ENCODE data around the gene ATP13A3. TPM values are rescaled to one million over a fixed set of nuclear protein-coding genes. Genes with fewer than 3 reads are reported as not detected.

ATP13A3 gene
- total and polyA plus RNA-seq, 9 of the 15 experiments (the other 6 are each of a cell fraction or from before 2014, with no cell fraction given): 16.6 to 135 (median 86.6) TPM

GRCh38 chr3:194443901-194444300, 42.9 kb downstream of the ATP13A3 start:
- intact Hi-C loops (cut with micrococcal nuclease): no loop called here
- WGBS (ENCODE audit: insufficient coverage, low coverage, missing lambda C conversion rate): 100% methylated on average over 2 of the region's 2 CpGs
- BruUV-seq (replicated peaks): no TSS peak
- Histone ChIP-seq H3K79me2 (ENCODE audit: control insufficient read depth, insufficient read depth, low read length) (no peaks in the 10 kb centered on the region), H3K27me3 (ENCODE audit: control insufficient read depth in 2 of 2, insufficient read depth in 2 of 2, low read length in 2 of 2) (no peaks in the 10 kb centered on the region), H3K9ac (ENCODE audit: insufficient read depth in 1 of 2, low read depth in 2 of 2, low read length in 2 of 2) (no peak overlapping the region), H3K9me3 (replicated peaks; ENCODE audit: control insufficient read depth, insufficient read depth, low read depth, low read length) (no peaks in the 10 kb centered on the region), H3K4me2 (ENCODE audit: insufficient read depth, low read length) (no peak overlapping the region), H3K4me3 (no peak overlapping the region), H3K4me1 (replicated peaks in 1 of 2; ENCODE audit: control insufficient read depth in 2 of 2, insufficient read depth in 2 of 2, low read length in 2 of 2) (no peaks in the 10 kb centered on the region; a peak in 1 of 5 replicates), H3K9me1 (ENCODE audit: control insufficient read depth, insufficient read depth, low read length) (no peaks in the 10 kb centered on the region), H2AFZ (ENCODE audit: low read depth, low read length) (no peak overlapping the region), H4K20me1 (replicated peaks; ENCODE audit: control insufficient read depth, insufficient read depth, low read length) (no peaks in the 10 kb centered on the region), H3K27ac (ENCODE audit: extremely low read depth, low read depth, low read length) (no peak overlapping the region), H3K36me3 (ENCODE audit: control insufficient read depth, insufficient read depth, low read length) (peaks cover 91% of the 10 kb centered on the region)
- no peak for TF ChIP-seq HNRNPK (IDR thresholded peaks at IDR 0.05; ENCODE audit: low read depth, low read length, poor library complexity, severe bottlenecking)
- TF ChIP-seq ZNF639 (CRISPR knock-in tag; conservative IDR thresholded peaks at IDR 0.05 in 1 of 2, IDR thresholded peaks at IDR 0.05 in 1 of 2): no peak
- TF ChIP-seq ZNF212 (CRISPR knock-in tag; IDR thresholded peaks at IDR 0.05): no peak
- TF ChIP-seq TCFL5 (CRISPR knock-in tag; conservative IDR thresholded peaks at IDR 0.05): no peak
- no peak for TF ChIP-seq ARID3A (IDR thresholded peaks at IDR 0.05; ENCODE audit: borderline replicate concordance, low read depth, low read length)
- no peak for TF ChIP-seq ZFX (CRISPR knock-in tag; IDR thresholded peaks at IDR 0.05)
- TF ChIP-seq TCF3 (CRISPR knock-in tag; IDR thresholded peaks at IDR 0.05): no peak
- no peak for TF ChIP-seq ZNF134 (CRISPR knock-in tag; conservative IDR thresholded peaks at IDR 0.05)
- TF ChIP-seq CEBPG (CRISPR knock-in tag; IDR thresholded peaks at IDR 0.05): no peak
- no peak for TF ChIP-seq CEBPG (tag; conservative IDR thresholded peaks at IDR 0.05 in 1 of 2, IDR thresholded peaks at IDR 0.05 in 1 of 2)
- no peak for TF ChIP-seq POLR3G (IDR thresholded peaks at IDR 0.05; ENCODE audit: extremely low read depth, insufficient read length, insufficient replicate concordance)
- TF ChIP-seq ZBTB17 (CRISPR knock-in tag; IDR thresholded peaks at IDR 0.05): no peak
- TF ChIP-seq ELK3 (CRISPR knock-in tag; IDR thresholded peaks at IDR 0.05): no peak
- TF ChIP-seq KLF16 (IDR thresholded peaks at IDR 0.05): no peak
- TF ChIP-seq L3MBTL2 (IDR thresholded peaks at IDR 0.05): no peak
- TF ChIP-seq ZNF431 (CRISPR knock-in tag; IDR thresholded peaks at IDR 0.05): no peak
- TF ChIP-seq SMARCB1 (IDR thresholded peaks at IDR 0.05; ENCODE audit: insufficient read length, low read depth): no peak
- no peak for TF ChIP-seq ZNF354B (CRISPR knock-in tag; IDR thresholded peaks at IDR 0.05)
- no peak for TF ChIP-seq ZNF778 (CRISPR knock-in tag; IDR thresholded peaks at IDR 0.05)
- TF ChIP-seq ZNF143 (CRISPR knock-in tag; IDR thresholded peaks at IDR 0.05): no peak
- FAIRE-seq (no peak), DNase-seq (ENCODE audit: extremely low read depth in 1 of 4, low spot score in 3 of 4) (no peak), ATAC-seq (no peak)
- in situ Hi-C loops (cut with MboI): no loop called here
- CTCF ChIA-PET (ENCODE audit: low intra/inter-chr PET ratio): no interaction called here
- POLR2A ChIA-PET: interaction anchor here (0.7 kb wide), 1 partner anchor 165 kb away, joined by 3 read pairs; no protein-coding TSS in a partner anchor
